Right lobe of liver (tissue), 6 donors: Measurements from ENCODE around the gene MTUS2. TPM values are rescaled to one million over a fixed set of nuclear protein-coding genes. Genes with fewer than 3 reads are reported as not detected.

Source experiments
- ATAC-seq, 4 donors: fragments of 200-7000 bp; cut with Tn5 transposase; one replicate each; pipeline ENCODE4 v1.9.1; 2020; ENCODE audit warnings: mild to moderate bottlenecking in 4 of 4, moderate library complexity in 4 of 4
- DNase-seq, 3 donors: peaks; one replicate each; pipeline ENCODE4 v3.0.0-alpha.2; 2020
- H3K27ac ChIP-seq, 3 donors: fragments of 200-600 bp; one replicate each; pipeline ENCODE4 v1.8.0; 2022
- H3K27me3 ChIP-seq, 2 donors: fragments of 200-600 bp; one replicate each; pipeline ENCODE4 v1.8.0; 2022
- H3K36me3 ChIP-seq, 4 donors: fragments of 200-600 bp; sonication (generic) in 1 of 4; one replicate each; pipeline versions ENCODE4 v1.5.1 to v1.8.0; 2017 to 2022; ENCODE audit warnings: control low read depth in 1 of 4
- H3K4me1 ChIP-seq, 4 donors: fragments of 200-600 bp; sonication (generic) in 1 of 4; one replicate each; pipeline versions ENCODE4 v1.5.1 to v1.8.0; 2017 to 2022; ENCODE audit warnings: control low read depth in 1 of 4
- H3K4me3 ChIP-seq, 3 donors: fragments of 200-600 bp; one replicate each; pipeline ENCODE4 v1.8.0; 2022
- H3K9me3 ChIP-seq, 4 donors: fragments of 200-600 bp; sonication (generic) in 1 of 4; one replicate each; pipeline versions ENCODE4 v1.5.1 to v1.8.0; 2017 to 2022; ENCODE audit warnings: control low read depth in 1 of 4
- CTCF ChIP-seq, 4 donors: fragments of 200-600 bp in 3 of 4; fragments of 450-650 bp in 1 of 4; IDR thresholded peaks; one replicate each; pipeline versions ENCODE4 v1.5.1 to v1.8.0; 2016 to 2022; ENCODE audit warnings: antibody characterized with exemption in 4 of 4, mild to moderate bottlenecking in 2 of 4
- POLR2A ChIP-seq: fragments of 450-650 bp; IDR thresholded peaks from one replicate; pipeline ENCODE4 v1.6.1; 2017; ENCODE audit warnings: antibody characterized with exemption, mild to moderate bottlenecking
- WGBS: methylation state at CpG from one replicate; pipeline ENCODE4 v1.1.6; 2018; ENCODE audit warnings: low coverage, low lambda C conversion rate; ENCODE audit not compliant: insufficient coverage; ENCODE audit errors: missing lambda C conversion rate; 5-methylcytosine and 5-hydroxymethylcytosine counted together
- intact Hi-C, 2 donors: fragments of 100-400 bp; cut with DNase I; formaldehyde crosslinking; loops; one replicate each; pipeline versions ENCODE4 v1.11.2 to v1.14.1; 2022
- total RNA-seq, 6 experiments: library from RNA; depleted of rRNA in 2 of 6; stranded (reverse); fragments of >200 nt in 2 of 6; fragmentation: NEBNext Ultra II Directional in 3 of 6; extraction: Animal tissue kit (Norgen Biotek cat#: 25700) in 3 of 6; gene quantifications; one replicate each; pipeline versions ENCODE4 v1.1.0 to v1.2.4, GENCODE V29; 2016 to 2023
- donor health status: DM: no; HTN: yes; CAD: no.
- donor health status: DM: no; HTN: no; CAD: no.
- donor health status: DM: no; HTN: no; CAD: no.
- donor health status: DM: no; HTN: yes; CAD: no.
- donor health status: DM: no; HTN: yes; CAD: no.

The MTUS2 gene
- total RNA-seq, 6 experiments from 2014 or later: 0.15 to 2.2 (median 0.98) TPM

DNA sequence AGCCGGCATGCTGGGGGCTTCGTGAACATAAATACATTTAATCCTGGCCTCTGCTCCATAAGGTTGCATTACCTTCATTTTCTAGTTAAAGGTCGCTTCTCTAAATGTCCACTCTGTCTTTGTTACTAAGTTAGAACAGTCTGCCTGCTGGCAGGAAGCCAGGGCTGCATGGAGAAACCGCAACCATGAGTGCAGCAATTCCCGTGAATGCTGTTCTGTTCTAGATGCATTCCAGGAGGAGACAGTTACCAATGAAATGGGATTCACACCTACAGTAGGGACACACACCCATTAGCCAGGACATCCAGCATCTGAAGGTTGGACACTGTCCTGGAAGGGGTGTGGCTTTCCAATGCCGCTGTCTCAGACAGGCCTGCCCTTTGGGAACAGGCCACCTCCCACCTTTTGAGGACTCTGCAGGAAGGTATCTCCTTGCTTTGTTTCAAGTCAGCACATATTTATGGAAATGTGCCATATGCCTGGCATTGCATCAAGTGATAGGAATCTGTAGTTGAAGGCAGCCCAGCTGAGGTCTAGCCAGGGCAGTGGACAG, 645.7 kb downstream of the MTUS2 start:
- no peak for ATAC-seq
- Histone ChIP-seq H3K4me3 (no peak overlapping the region), H3K27ac (no peak overlapping the region), H3K27me3 (no peaks in the 10 kb centered on the region), H3K9me3 (no peaks in the 10 kb centered on the region), H3K4me1 (no peaks in the 10 kb centered on the region), H3K36me3 (no peaks in the 10 kb centered on the region)
- TF ChIP-seq POLR2A: no peak
- TF ChIP-seq CTCF (IDR thresholded peaks at IDR 0.05): no peak
- 74% methylated on average over 5 of the region's 6 CpGs for WGBS
- DNase-seq: no peak
- intact Hi-C loops: no loop called here

DNA sequence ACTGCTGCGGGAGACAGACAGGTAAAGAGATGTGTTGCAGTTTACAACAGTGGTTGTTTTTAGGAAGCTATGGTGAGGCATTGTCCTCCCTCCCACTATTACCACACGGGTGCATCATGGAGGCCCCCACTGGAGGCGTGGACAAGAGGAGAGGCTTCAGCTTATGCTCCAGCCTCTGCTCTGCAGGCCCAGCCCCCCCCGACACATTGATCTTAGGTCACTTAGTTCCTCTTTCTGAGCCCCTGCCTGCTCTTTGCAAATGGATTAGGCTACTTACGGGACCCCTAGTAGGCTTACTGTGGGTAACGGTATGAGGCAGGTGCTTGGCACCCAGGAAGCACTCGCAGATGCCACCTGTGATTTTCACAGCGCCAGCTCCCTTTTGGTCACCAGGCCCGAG, 651.4 kb downstream of the MTUS2 start:
- Histone ChIP-seq H3K4me3 (no peak overlapping the region), H3K27ac (no peak overlapping the region), H3K36me3 (no peaks in the 10 kb centered on the region), H3K27me3 (no peaks in the 10 kb centered on the region), H3K4me1 (no peaks in the 10 kb centered on the region), H3K9me3 (no peaks in the 10 kb centered on the region)
- intact Hi-C loops: no loop called here
- TF ChIP-seq CTCF (IDR thresholded peaks at IDR 0.05) (no peak), POLR2A (no peak)
- ATAC-seq: no peak
- WGBS: 64% methylated on average over 3 of the region's 9 CpGs
- no peak for DNase-seq

- H3K27me3 ChIP-seq: no peaks in the 10 kb centered on the region
- ATAC-seq: peak; percentile 46 to 69 (median 61)
- no peak for DNase-seq
- no peaks in the 10 kb centered on the region for H3K36me3 ChIP-seq
- TF ChIP-seq POLR2A: no peak
- TF ChIP-seq CTCF (IDR thresholded peaks at IDR 0.05): peak; percentile 55 to 79 (median 73)
- no peaks in the 10 kb centered on the region for H3K4me1 ChIP-seq
- H3K27ac ChIP-seq: no peak overlapping the region
- 36% methylated on average over 6 of the region's 6 CpGs for WGBS
- no peaks in the 10 kb centered on the region for H3K9me3 ChIP-seq
- no peak overlapping the region for H3K4me3 ChIP-seq
- intact Hi-C loops: no loop called here
Observed at GRCh38 chr13:29472332-29472961, 652.3 kb downstream of the MTUS2 start.

DNA sequence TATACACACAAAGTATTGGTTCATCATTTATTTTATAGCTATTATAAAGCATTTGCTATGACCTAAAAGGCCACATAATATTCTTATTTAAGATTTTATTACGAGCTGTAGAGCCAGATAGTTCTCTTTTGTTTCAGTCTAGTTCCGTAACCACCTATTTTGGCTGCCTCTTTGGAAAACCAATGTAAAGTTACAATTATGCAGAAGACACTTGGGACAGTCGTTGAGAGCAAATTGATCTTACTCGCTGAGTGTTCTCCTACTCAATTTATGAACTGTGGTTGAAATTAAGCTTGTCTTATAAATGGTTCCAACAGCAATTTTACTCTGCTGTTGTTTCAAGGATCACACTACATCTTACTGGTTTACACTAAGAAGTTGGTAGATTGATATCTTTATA, 653.0 kb downstream of the MTUS2 start:
- intact Hi-C loops: no loop called here
- no peak for ATAC-seq
- DNase-seq: no peak
- no peak overlapping the region for H3K4me3 ChIP-seq
- H3K27me3 ChIP-seq: no peaks in the 10 kb centered on the region
- H3K9me3 ChIP-seq: no peaks in the 10 kb centered on the region
- 81% methylated on average over 4 of the region's 4 CpGs for WGBS
- no peaks in the 10 kb centered on the region for H3K36me3 ChIP-seq
- H3K4me1 ChIP-seq: no peaks in the 10 kb centered on the region
- no peak for TF ChIP-seq POLR2A
- no peak for TF ChIP-seq CTCF (IDR thresholded peaks at IDR 0.05)
- no peak overlapping the region for H3K27ac ChIP-seq
